RCC 7860 (cell line): ENCODE measurements around the gene ZNF534.
"Not testable (repeated sequence)": the region's sequence is repeated elsewhere in the genome, so short reads cannot be mapped to it uniquely, and the experiment has no call there.

ENCODE experiments used
- DNase-seq: peaks from one replicate; pipeline ENCODE4 v3.0.0-alpha.2; 2015; ENCODE audit warnings: low spot score
- FAIRE-seq: peaks from 2 replicates; lab custom pipeline; 2012; peaks lifted over from hg19 to GRCh38; lab: Jason Lieb, UNC

The ZNF534 gene

GRCh38 chr19:52494518-52494917 lies 65.6 kb downstream of the ZNF534 start:
- no peak for DNase-seq
- FAIRE-seq = no peak

- no peak for DNase-seq
- no peak for FAIRE-seq
Observed at GRCh38 chr19:52498571-52498970, 69.6 kb downstream of the ZNF534 start.

GRCh38 chr19:52500474-52500873 lies 71.5 kb downstream of the ZNF534 start:
- DNase-seq, FAIRE-seq: not testable (repeated sequence)

- not testable (repeated sequence) for DNase-seq, FAIRE-seq
Observed at GRCh38 chr19:52500991-52501390, 72.0 kb downstream of the ZNF534 start.
